ENCODE measurements around the gene OPRD1.

OPRD1 gene

DNA sequence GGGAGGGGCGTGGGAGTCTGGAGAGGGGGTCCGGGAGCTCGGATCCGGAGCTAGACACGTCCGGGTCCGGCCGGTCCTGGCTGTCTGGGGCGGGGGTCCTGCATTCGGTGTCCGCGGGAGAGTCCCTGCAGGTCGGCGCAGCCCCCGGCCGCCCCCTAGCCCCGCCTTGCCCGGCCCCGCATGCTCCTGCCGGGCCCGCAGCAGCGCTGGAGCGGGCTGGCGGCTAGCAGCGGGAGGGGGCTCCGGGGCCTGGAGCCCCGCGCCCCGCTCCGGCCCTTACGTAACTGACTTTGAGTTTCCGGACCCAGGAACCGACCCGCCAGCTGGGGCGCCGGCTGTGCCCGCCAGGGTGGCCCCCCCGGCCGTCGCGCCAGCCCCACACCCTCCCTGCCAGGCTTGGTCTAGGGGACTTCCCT, 75.5 kb downstream of the OPRD1 start:
- DNase-seq: peak; percentile 39 to 46

DNA sequence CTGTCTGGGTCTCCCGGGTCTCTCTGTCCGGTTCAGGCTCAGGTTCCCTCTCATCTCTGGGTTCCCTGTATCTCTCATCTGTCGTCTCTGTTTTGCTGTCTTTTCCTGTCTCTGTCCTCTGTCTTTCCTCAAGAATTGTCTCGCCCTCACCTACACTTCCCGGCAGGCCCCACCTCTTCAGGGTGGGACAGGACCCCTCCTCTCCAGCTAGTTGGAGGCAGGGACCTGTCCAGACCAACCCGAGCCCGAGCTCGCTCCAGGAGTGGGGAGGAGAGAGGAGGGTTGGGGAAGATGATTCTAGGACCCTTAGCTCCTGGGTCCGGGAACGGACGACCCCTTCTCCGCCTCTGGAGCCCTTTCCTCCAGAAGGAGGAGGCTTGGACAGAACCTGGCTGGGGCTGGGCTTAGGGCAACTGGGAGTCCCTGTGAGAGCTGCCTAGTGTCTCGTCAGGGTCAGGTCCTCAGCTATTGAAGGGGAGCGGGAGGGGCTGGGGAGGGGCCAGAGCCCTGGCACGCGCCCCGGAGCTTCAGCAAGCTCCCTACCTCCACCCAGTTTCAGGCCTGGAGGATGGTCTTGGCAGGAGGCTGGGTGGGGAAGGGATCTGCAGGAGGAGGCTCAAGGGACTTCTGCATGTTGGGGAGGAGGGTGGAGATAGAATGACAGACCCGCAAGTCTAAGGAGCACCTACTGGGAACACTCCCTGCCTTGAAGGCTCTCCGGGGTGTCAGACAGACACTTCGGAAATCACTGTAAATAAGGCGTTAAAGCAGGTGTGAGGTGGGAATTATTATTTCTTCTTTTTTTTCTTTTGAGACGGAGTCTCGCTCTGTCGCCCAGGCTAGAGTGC, 76.1 kb downstream of the OPRD1 start:
- no peak for DNase-seq

DNA sequence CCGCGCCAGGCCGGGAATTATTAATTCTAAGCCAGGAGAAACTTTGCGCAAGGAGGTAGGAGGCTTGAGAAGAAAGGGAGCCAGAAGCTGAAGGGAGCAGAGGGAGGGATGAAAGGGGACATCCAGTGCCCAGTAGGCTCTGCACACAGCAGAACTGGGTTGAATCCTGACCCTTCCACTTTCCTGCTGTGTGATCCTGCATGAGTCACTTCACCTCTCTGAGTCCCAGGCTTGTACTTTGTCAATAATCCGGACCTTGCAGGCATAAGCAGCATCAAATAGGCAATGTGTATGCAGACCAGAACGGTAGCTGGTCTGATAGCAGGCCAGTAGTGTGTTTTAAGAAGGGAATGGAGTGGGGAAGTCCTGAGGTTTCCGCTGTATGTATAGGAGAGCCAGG, 76.9 kb downstream of the OPRD1 start:
- no peak for DNase-seq

- no peak for DNase-seq
Measured at GRCh38 chr1:28889357-28889756, 77.4 kb downstream of the OPRD1 start.

GRCh38 chr1:28890435-28890834, 78.5 kb downstream of the OPRD1 start:
- DNase-seq: no peak

DNA sequence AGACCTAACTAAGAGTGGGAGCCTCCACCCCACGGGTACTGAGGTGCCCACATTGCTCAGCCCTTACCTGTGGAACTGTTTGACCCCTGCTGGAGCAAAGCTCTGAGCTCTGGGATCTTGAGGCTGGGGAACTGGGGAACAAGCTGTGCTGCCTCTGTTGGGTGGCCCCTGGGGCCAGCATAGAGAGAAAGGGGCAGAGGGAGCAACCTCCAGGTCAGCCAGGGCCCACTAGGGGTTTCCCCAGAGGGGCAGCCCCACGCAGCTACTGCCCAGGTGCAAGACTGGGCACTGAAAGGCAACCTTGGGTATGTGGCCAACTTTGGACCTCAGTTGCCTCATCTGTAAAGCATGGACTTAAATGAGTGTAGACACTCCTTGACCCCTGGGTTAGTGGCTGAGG, 78.9 kb downstream of the OPRD1 start:
- DNase-seq: no peak

DNA sequence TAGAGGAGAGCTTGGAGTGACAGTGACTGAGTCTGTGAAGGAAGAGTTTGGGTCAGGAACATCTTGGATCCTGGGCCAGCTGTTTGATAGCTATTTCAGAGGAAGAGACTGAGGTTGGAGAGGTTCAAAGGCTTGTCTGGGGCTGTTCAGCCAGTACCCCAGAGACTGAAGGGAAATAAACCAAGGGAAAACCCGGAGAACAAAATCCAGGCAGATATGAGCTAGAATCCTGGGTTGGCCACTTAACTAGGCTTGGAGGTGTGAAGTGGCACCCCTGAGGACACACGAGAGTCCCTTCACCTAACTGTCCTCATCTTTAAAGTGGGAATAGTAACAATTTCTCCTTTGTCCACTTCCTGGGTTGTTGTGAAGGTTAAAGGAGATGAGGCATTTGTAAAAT, 79.3 kb downstream of the OPRD1 start:
- DNase-seq: no peak

GRCh38 chr1:28893403-28894102, 81.6 kb downstream of the OPRD1 start:
- DNase-seq: no peak

DNA sequence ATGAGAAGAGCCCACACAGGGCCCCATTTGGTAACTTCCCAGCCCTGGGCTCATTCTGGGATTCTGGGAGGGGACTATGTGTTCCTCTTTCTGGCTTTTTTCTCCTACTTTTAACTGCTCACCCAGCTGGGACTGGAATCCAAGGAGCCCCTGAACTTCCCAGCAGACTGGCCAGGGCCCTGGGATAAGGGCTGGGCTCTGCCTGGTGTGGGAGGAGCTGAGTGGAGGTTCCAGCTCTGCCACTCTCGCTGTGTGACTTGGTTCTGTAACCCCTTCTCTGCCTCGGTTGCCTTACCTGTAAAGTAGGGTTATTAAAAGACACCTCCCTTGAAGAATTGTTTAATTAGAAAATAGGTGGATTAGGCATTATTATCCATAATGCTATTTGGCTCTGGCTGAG, 82.8 kb downstream of the OPRD1 start:
- no peak for DNase-seq

DNA sequence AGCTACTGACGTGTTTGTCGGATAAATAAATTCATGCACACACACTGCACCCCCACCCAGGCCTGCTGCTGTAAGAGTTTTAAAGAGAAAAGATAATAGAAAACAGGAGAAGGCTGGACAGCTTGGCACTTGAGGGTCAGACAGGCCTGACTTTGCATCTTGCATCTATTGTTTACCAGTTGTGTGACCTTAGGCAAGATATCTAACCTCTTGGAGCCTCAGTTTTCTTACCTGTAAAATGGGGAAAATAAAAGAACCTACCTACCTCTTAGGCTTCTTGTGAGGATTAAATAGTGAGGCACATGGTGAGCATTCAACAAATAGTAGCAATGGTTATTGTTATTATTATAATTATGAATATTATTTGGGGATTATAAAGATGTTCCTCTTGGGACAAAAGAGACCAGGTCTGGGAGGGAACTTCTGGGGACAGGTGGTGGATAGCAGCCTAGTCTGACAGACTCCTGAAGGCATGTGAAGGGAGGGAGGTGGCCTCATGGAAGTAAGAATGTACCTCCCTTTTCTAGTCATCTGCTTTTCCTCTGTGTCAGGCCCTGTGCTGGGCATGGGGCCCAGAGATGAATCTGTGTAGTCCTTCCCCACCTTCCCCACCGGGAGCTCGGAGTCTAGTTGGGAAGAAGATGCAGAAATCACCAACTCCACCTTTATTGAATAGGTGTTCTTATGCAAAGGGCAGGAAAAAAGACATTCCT, 84.1 kb downstream of the OPRD1 start:
- no peak for DNase-seq

GRCh38 chr1:28896609-28896986, 84.6 kb downstream of the OPRD1 start:
- DNase-seq: no peak

DNA sequence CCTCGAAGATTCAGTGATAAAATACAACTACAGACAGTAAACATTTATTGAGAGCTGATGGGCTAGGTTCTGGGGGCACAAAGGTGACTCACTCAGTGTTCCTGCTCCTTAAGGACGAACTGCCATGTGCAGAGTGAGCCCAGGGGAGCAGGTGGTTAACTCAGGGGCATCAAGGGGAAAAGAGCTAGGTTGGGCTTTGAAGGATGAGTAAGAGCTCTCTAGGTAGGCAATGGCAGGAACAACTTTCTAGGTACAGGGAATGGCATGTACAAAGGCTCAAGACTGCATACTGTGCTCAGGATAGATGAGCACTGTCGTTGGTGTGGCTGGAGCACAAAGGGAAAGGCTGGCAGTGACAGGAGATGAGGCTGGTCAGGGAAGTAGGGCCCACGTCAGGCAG, 85.8 kb downstream of the OPRD1 start:
- no peak for DNase-seq

GRCh38 chr1:28898405-28898881, 86.5 kb downstream of the OPRD1 start:
- DNase-seq: no peak

DNA sequence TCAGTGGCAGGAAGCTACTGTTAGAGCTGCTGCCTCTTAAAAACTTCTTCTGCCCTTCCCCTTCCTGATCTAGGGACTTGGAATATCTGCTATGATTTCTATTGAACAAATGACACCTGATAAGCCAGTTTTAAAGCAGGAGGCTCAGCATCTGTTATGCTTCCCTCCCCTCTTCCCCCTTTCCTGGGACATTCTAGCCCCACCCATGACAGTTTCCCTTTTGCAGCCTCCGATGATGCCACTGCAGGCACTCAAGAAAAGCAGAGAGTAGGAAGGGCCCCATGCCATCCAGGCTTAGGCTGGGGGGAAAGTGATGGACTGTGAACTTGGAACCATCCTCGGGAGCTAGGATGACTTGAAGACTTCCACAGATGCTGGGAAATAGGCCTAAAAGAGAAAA, 87.3 kb downstream of the OPRD1 start:
- DNase-seq: no peak

DNA sequence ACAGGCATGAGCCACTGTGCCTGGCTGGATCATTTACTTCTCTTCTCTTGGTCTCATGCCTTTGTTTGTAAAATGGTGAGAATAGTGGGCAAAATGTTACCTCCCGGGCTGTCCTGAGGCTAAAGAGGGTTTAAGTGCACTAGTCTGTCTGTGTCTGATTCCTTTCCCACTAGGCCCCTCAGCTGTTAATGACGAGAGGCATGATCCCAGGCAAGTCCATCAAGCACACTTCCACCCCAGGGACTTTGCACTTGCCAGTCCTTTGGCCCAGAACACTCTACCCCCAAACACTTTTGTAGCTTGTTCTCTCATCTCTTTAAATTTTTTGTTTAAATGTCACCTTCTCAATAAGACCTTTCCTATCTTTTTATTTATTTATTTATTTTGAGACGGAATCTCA, 88.6 kb downstream of the OPRD1 start:
- no peak for DNase-seq

DNA sequence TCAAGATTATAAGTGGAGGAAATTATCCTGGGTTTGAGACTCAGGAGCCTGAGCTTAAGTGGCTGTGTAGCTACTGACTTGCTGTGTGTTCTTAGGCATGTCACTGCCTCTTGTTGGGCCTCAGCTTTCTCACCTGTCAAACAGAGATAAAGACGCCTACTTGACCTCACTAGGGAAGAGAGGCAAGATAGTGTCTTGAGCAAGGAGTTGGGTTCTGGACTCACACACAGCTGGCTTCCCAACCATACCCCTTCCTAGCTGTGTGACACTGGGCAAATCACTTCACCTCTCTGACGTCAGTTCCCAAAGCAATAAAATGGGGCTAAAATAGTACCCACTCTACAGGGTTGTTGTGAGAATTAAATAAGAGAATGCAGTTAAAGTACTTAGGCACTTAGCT, 90.8 kb downstream of the OPRD1 start:
- DNase-seq: no peak

DNA sequence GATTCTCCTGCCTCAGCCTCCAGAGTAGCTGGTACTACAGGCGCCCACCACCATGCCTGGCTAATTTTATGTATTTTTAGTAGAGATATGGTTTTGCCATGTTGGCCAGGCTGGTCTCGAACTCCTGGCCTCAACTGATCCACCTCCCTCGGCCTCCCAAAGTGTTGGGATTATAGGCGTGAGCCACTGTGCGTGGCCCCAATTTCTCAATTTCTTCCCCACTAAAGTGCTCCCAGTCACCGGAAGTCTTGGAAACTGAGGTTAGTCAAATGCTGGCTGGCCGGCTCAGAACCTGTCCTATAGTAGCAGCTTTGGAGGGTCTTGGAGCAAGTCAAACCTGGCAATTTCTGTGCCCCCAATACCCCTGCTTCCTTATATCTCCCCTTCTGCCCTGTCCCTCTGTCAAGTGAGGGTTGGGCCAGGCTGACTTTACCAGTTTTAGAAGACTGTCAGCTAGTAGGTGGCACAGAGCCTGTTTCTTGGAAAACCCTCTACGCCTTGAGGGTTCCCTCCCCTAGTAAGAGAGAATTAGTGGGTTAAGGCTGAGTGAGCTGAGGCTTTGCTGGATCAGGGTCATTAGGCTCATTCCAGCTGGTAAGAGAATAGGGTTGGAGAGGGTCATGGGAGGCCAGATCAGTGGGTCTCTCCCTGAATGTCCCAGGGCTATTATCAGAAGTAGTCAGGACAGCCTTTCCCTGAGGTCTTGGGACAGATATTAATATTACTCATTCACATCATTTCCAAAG, 94.1 kb downstream of the OPRD1 start:
- DNase-seq: no peak

DNA sequence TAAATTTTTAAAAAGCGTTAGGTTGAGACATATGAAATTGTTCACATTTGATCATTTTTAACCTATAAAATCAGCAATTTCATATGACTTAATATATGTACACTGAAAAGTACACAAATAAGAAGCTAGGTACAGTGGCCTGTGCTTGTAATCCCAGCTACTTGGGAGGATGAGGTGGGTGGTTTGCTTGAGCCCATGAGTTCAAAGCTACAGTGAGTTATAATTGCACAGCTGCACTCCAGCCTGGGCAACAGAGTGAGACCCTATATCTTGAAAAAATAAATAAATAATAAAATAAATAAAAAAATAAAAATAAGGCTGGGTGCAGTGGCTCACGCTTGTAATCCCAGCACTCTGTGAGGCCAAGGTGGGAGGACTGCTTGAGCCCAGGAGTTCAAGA, 97.2 kb downstream of the OPRD1 start:
- DNase-seq: no peak

DNA sequence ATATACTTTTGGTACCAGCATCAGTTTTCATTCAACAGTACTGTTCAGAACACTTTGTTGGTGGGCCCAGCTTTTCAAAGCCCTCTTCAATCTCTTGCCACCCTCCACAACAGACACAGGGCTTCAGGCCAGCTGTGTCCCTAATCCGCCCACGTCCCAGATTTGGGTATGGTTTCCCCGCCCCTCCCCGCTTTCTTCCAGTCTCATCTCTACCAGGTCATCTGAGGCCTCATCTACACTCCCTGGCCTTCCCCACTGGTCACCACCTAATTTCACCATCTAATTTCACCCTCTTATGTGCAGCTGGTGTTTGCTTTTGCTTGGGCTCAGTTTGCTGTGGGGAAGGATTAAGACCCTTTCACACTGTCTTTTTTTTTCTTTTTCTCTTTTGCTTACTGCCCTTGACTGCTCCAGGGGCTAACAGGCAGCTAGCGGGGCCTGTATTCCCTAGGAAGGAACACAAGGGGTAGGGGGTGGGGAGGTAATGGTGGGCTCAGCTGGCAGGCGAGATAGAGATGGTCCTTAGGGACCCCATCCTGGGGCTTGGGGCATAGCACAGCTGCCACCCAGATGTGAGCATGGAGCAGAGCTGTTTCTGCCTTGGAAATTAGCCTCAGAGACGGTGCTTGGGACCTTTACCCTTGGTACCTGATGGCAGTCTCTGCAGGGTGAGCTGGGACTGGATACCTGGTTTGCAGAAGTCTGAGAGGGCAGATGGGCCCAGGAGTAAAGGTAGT, 98.6 kb downstream of the OPRD1 start:
- no peak for DNase-seq

DNA sequence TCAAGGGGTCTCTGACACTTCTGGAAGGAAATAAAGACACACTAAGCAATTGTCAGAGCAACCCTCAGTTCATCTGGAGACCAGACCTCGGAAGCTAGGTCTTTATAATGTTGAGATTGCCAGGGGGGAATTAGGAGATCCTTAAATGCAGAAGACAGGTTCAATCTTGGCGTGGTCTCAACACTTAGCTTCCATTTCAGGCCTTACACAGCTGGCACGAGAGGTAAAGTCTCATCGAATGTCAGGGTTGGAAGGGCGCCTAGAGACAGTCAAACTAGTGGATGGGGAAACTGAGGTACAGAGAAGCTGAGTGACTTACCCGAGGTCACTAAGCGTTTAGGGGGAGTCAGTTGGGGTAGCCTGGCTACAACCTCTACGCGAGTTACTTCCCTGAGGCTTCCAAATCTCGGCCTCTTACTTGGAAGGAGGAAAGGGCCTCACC, 101.8 kb downstream of the OPRD1 start:
- no peak for DNase-seq

- DNase-seq: peak; percentile 87 to 90
Measured at GRCh38 chr1:28914228-28915030, 102.5 kb downstream of the OPRD1 start, which contains the start of gene EPB41. TSS of gene EPB41 (plus strand) at chr1:28914569. CDS start at chr1:28987438, 72,869 bp downstream.

Data from activated CD4-positive, alpha-beta T cell treated with anti-CD3 and anti-CD28 coated beads for 4 hours (primary cell).